ENCODE results near the gene MED23.

The MED23 gene

GRCh38 chr6:131655387-131655786 is 27.3 kb upstream of the MED23 start:
- Histone ChIP-seq H3K9me3 (no peaks in the 10 kb centered on the region), H3K4me2 (no peak overlapping the region)
- no peak for TF ChIP-seq Cebpa-rat (IDR thresholded peaks at IDR 0.05)

GRCh38 chr6:131654326-131654725 is 26.3 kb upstream of the MED23 start:
- no peak overlapping the region for H3K4me2 ChIP-seq
- no peak overlapping the region for H3K9ac ChIP-seq
- no peaks in the 10 kb centered on the region for H4K20me1 ChIP-seq
- H3K4me1 ChIP-seq: no peaks in the 10 kb centered on the region
- no peak overlapping the region for H3K27ac ChIP-seq
- no peaks in the 10 kb centered on the region for H3K9me3 ChIP-seq
- no peaks in the 10 kb centered on the region for H3K27me3 ChIP-seq
- no peak overlapping the region for H3K4me3 ChIP-seq
- H3K36me3 ChIP-seq: no peaks in the 10 kb centered on the region
- TF ChIP-seq Cebpa-rat (IDR thresholded peaks at IDR 0.05): no peak

More at GRCh38 chr6:131655387-131655786, 27.3 kb upstream of the MED23 start:
- H3K36me3 ChIP-seq: no peaks in the 10 kb centered on the region
- no peaks in the 10 kb centered on the region for H4K20me1 ChIP-seq
- H3K4me3 ChIP-seq: no peak overlapping the region
- no peaks in the 10 kb centered on the region for H3K4me1 ChIP-seq
- no peaks in the 10 kb centered on the region for H3K27me3 ChIP-seq
- no peak overlapping the region for H3K27ac ChIP-seq
- H3K9ac ChIP-seq: no peak overlapping the region

GRCh38 chr6:131652472-131652871 is 24.4 kb upstream of the MED23 start:
- Histone ChIP-seq H3K27ac (no peak overlapping the region), H3K4me1 (no peaks in the 10 kb centered on the region), H3K27me3 (no peaks in the 10 kb centered on the region), H4K20me1 (no peaks in the 10 kb centered on the region), H3K9ac (no peak overlapping the region), H3K4me3 (no peak overlapping the region), H3K36me3 (no peaks in the 10 kb centered on the region), H3K9me3 (no peaks in the 10 kb centered on the region), H3K4me2 (no peak overlapping the region)
- TF ChIP-seq Cebpa-rat (IDR thresholded peaks at IDR 0.05): no peak

GRCh38 chr6:131651782-131652181 is 23.7 kb upstream of the MED23 start:
- H3K9me3 ChIP-seq: no peaks in the 10 kb centered on the region
- no peaks in the 10 kb centered on the region for H4K20me1 ChIP-seq
- H3K27me3 ChIP-seq: no peaks in the 10 kb centered on the region
- TF ChIP-seq Cebpa-rat (IDR thresholded peaks at IDR 0.05): no peak
- no peak overlapping the region for H3K4me3 ChIP-seq
- H3K4me2 ChIP-seq: no peak overlapping the region
- no peak overlapping the region for H3K9ac ChIP-seq
- H3K36me3 ChIP-seq: no peaks in the 10 kb centered on the region
- H3K4me1 ChIP-seq: no peaks in the 10 kb centered on the region
- no peak overlapping the region for H3K27ac ChIP-seq

DNA sequence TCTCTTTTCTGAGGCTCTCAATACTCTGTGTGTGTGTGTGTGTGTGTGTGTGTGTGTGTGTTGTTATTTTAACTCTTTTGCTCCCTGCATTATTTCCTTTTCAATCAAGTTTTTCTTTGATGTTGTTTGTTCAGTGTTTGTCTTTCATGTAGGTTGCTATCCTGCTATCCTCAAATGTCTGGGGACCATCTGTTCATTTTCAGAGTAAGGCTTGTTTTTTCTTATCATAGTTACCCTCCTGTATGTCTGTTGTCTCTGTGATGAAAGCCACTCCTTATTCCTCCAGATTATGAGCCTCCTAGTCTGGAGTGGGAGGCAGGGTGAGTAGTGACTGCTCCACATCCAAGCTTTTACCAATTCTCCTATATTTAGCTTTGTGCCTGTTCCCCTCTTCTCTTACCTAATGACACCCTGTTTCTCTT is 18.2 kb upstream of the MED23 start:
- no peak overlapping the region for H3K27ac ChIP-seq
- H3K36me3 ChIP-seq: no peaks in the 10 kb centered on the region
- no peak overlapping the region for H3K4me3 ChIP-seq
- no peak for TF ChIP-seq Cebpa-rat (IDR thresholded peaks at IDR 0.05)
- H3K4me2 ChIP-seq: no peak overlapping the region
- H3K27me3 ChIP-seq: no peaks in the 10 kb centered on the region
- H3K9me3 ChIP-seq: no peaks in the 10 kb centered on the region
- no peaks in the 10 kb centered on the region for H4K20me1 ChIP-seq
- no peaks in the 10 kb centered on the region for H3K4me1 ChIP-seq
- H3K9ac ChIP-seq: no peak overlapping the region

DNA sequence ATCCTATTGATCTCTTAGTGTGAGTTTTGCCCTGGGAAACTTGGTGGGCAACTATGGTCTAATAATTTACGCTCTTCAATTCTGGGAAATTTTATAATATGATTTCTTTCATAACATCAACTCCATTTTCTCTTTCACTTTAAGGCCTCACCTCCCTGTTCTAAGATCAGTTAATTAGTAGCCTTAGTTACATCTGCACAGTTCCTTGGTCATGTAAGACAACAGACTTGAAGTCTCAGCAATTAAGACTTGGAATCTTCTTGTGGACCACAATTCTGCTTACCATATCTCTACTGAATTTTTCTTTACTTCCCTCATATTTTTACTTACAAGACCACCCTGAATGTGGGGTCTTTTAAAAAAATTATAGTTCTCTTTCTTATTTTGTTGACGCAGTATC is 17.8 kb upstream of the MED23 start:
- TF ChIP-seq Cebpa-rat (IDR thresholded peaks at IDR 0.05): no peak
- no peaks in the 10 kb centered on the region for H3K27me3 ChIP-seq
- no peaks in the 10 kb centered on the region for H4K20me1 ChIP-seq
- no peak overlapping the region for H3K9ac ChIP-seq
- no peaks in the 10 kb centered on the region for H3K36me3 ChIP-seq
- H3K4me1 ChIP-seq: no peaks in the 10 kb centered on the region
- no peaks in the 10 kb centered on the region for H3K9me3 ChIP-seq
- H3K4me2 ChIP-seq: no peak overlapping the region
- H3K4me3 ChIP-seq: no peak overlapping the region
- H3K27ac ChIP-seq: no peak overlapping the region

- Histone ChIP-seq H3K27me3 (no peaks in the 10 kb centered on the region), H3K36me3 (no peaks in the 10 kb centered on the region), H3K4me2 (no peak overlapping the region), H3K4me3 (no peak overlapping the region), H3K9me3 (no peaks in the 10 kb centered on the region), H4K20me1 (no peaks in the 10 kb centered on the region), H3K4me1 (no peaks in the 10 kb centered on the region), H3K9ac (no peak overlapping the region), H3K27ac (no peak overlapping the region)
- TF ChIP-seq Cebpa-rat (IDR thresholded peaks at IDR 0.05): no peak
These were observed 16.9 kb upstream of the MED23 start for GRCh38 chr6:131644921-131645320.

- no peak overlapping the region for H3K4me3 ChIP-seq
- H3K36me3 ChIP-seq: no peaks in the 10 kb centered on the region
- no peak overlapping the region for H3K27ac ChIP-seq
These were observed 15.9 kb upstream of the MED23 start for GRCh38 chr6:131643855-131644460.

GRCh38 chr6:131642987-131643611 is 15.1 kb upstream of the MED23 start:
- no peak for TF ChIP-seq Cebpa-rat (IDR thresholded peaks at IDR 0.05)
- Histone ChIP-seq H3K9me3 (no peaks in the 10 kb centered on the region), H3K36me3 (no peaks in the 10 kb centered on the region), H3K4me2 (no peak overlapping the region), H3K27ac (no peak overlapping the region), H4K20me1 (no peaks in the 10 kb centered on the region), H3K4me1 (no peaks in the 10 kb centered on the region), H3K27me3 (no peaks in the 10 kb centered on the region), H3K4me3 (no peak overlapping the region), H3K9ac (no peak overlapping the region)

More at GRCh38 chr6:131643855-131644460, 15.9 kb upstream of the MED23 start:
- Histone ChIP-seq H3K9me3 (no peaks in the 10 kb centered on the region), H3K4me2 (no peak overlapping the region), H4K20me1 (no peaks in the 10 kb centered on the region), H3K9ac (no peak overlapping the region), H3K4me1 (no peaks in the 10 kb centered on the region), H3K27me3 (no peaks in the 10 kb centered on the region)
- TF ChIP-seq Cebpa-rat (IDR thresholded peaks at IDR 0.05): no peak

DNA sequence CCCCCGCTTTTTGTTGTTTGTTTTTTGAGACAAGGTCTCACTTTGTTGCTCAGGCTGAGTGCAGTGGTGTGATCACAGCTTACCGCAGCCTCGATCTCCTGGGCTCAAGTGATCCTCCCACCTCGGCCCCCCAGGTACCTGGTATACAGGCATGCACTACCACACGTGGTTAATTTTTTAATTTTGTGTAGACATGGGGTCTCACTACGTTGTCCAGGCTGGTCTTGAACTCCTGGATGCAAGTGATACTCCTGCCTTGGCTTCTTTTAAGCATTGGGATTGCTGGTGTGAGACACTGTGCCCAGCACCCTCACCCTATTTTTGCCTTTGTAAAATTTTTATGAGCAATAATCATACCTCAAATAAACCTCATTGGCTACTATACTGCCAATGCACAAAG is 14.5 kb upstream of the MED23 start:
- Histone ChIP-seq H3K27me3 (no peaks in the 10 kb centered on the region), H3K9me3 (no peaks in the 10 kb centered on the region), H3K4me3 (no peak overlapping the region), H3K4me1 (no peaks in the 10 kb centered on the region), H3K9ac (no peak overlapping the region), H4K20me1 (no peaks in the 10 kb centered on the region), H3K4me2 (no peak overlapping the region), H3K36me3 (no peaks in the 10 kb centered on the region), H3K27ac (no peak overlapping the region)
- TF ChIP-seq Cebpa-rat (IDR thresholded peaks at IDR 0.05): no peak

Data from BLaER1 (cell line).